22Rv1 (cell line): ENCODE data around the gene RNF217.

Experiments
- CTCF ChIP-seq: fragments of 450-650 bp; IDR thresholded peaks from 2 replicates; pipeline ENCODE4 v1.5.1; 2017; ENCODE audit warnings: mild to moderate bottlenecking
- ZFX ChIP-seq: fragments of 450-650 bp; IDR thresholded peaks from 2 replicates; pipeline ENCODE4 v1.6.1; 2017; ENCODE audit warnings: antibody characterized with exemption, borderline replicate concordance

DNA sequence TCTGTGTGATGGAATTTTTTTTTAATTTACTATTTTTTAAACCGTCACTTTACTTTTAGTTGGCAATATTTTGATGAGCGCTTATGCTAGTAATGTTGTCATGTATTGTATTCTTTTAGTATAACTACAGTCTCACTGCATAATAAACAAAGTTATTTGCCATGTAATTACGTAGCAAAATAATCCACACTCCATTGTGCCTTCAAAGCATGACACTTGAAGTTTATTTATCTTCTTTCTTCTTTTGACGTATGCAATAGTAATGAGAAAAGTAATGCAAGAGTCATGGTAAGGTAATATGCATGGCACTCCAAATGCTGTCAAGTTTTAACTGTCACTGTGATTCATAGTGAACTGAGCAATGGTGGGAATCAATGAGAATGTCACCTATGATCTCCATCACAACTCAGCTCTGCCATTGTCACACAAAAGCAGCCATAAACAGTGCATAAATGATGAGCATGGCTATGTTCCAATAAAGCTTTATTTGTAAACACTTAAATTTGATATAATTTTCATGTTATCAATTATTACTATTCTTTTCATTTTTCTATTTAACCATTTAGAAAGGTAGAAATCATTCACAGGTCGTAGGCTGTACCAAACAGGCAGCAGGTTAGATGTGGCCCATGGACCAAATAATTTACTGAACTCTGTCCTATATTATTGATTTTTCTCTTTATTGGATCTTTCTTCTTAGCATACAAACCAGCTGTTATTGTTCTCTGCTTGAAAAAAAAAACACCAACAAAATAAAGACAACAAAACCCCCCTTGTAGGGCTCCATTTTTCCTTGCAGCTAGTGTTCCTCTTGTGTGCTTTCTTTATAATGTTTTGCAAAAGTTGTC, 27.1 kb downstream of the RNF217 start:
- TF ChIP-seq CTCF (no peak), ZFX (no peak)
